ENCODE results near the gene MAP7D1. TPM values are rescaled to one million over a fixed set of nuclear protein-coding genes. Genes with fewer than 3 reads are reported as not detected.
A peak's percentile ranks its signal among the peaks of the same experiment; 100 is the strongest.

Gene MAP7D1
- polyA plus RNA-seq, 4 donors: 27.1 to 58.6 (median 42.6) TPM

- FAIRE-seq: no peak
- DNase-seq: no peak
- WGBS, 3 donors: 67 to 83% (median 77%) methylated on average over 18 of the region's 18 CpGs
- H3K4me3 ChIP-seq (ENCODE audit: low read depth in 1 of 3, low read length in 3 of 3): no peak overlapping the region
- H3K4me1 ChIP-seq (ENCODE audit: control insufficient read depth in 3 of 3, insufficient read depth in 2 of 3, low read depth in 1 of 3, low read length in 2 of 3): no peaks in the 10 kb centered on the region
- peaks cover 0 to 3% (median 0%) of the 10 kb centered on the region in 3 donors for H3K27me3 ChIP-seq (ENCODE audit: control insufficient read depth in 3 of 3, insufficient read depth in 3 of 3, low read length in 3 of 3)
- H3K36me3 ChIP-seq (ENCODE audit: control insufficient read depth in 3 of 3, insufficient read depth in 2 of 3, low read depth in 1 of 3, low read length in 3 of 3): no peaks in the 10 kb centered on the region
- H3K27ac ChIP-seq (ENCODE audit: low read depth in 1 of 3, low read length in 2 of 3): no peak overlapping the region
- H3K9me3 ChIP-seq (ENCODE audit: control insufficient read depth in 2 of 2, insufficient read depth in 1 of 2, low read depth in 1 of 2, low read length in 1 of 2): no peaks in the 10 kb centered on the region
Measured at GRCh38 chr1:36115200-36115669, 40.7 kb upstream of the MAP7D1 start.

GRCh38 chr1:36115931-36116330 is 40.0 kb upstream of the MAP7D1 start:
- Histone ChIP-seq H3K4me1 (ENCODE audit: control insufficient read depth in 3 of 3, insufficient read depth in 2 of 3, low read depth in 1 of 3, low read length in 2 of 3) (no peaks in the 10 kb centered on the region), H3K27me3 (ENCODE audit: control insufficient read depth in 3 of 3, insufficient read depth in 3 of 3, low read length in 3 of 3) (peaks cover 0 to 3% (median 0%) of the 10 kb centered on the region in 3 donors), H3K27ac (ENCODE audit: low read depth in 1 of 3, low read length in 2 of 3) (no peak overlapping the region), H3K9me3 (ENCODE audit: control insufficient read depth in 2 of 2, insufficient read depth in 1 of 2, low read depth in 1 of 2, low read length in 1 of 2) (no peaks in the 10 kb centered on the region), H3K4me3 (ENCODE audit: low read depth in 1 of 3, low read length in 3 of 3) (no peak overlapping the region), H3K36me3 (ENCODE audit: control insufficient read depth in 3 of 3, insufficient read depth in 2 of 3, low read depth in 1 of 3, low read length in 3 of 3) (no peaks in the 10 kb centered on the region)
- WGBS, 3 donors: 74 to 79% (median 74%) methylated on average over 5 of the region's 5 CpGs
- no peak for FAIRE-seq
- no peak for DNase-seq

- Histone ChIP-seq H3K27me3 (ENCODE audit: control insufficient read depth in 3 of 3, insufficient read depth in 3 of 3, low read length in 3 of 3) (peaks cover 0 to 5% (median 0%) of the 10 kb centered on the region in 3 donors), H3K27ac (ENCODE audit: low read depth in 1 of 3, low read length in 2 of 3) (no peak overlapping the region), H3K36me3 (ENCODE audit: control insufficient read depth in 3 of 3, insufficient read depth in 2 of 3, low read depth in 1 of 3, low read length in 3 of 3) (no peaks in the 10 kb centered on the region), H3K4me3 (ENCODE audit: low read depth in 1 of 3, low read length in 3 of 3) (no peak overlapping the region), H3K9me3 (ENCODE audit: control insufficient read depth in 2 of 2, insufficient read depth in 1 of 2, low read depth in 1 of 2, low read length in 1 of 2) (no peaks in the 10 kb centered on the region), H3K4me1 (ENCODE audit: control insufficient read depth in 3 of 3, insufficient read depth in 2 of 3, low read depth in 1 of 3, low read length in 2 of 3) (no peaks in the 10 kb centered on the region)
- no peak for FAIRE-seq
- DNase-seq: no peak
- WGBS, 3 donors: 86 to 91% (median 87%) methylated on average over 5 of the region's 5 CpGs
Measured at GRCh38 chr1:36116901-36117300, 39.1 kb upstream of the MAP7D1 start.

GRCh38 chr1:36118447-36119204 is 37.3 kb upstream of the MAP7D1 start:
- no peak overlapping the region for H3K27ac ChIP-seq (ENCODE audit: low read depth in 1 of 3, low read length in 2 of 3)
- H3K4me1 ChIP-seq (ENCODE audit: control insufficient read depth in 3 of 3, insufficient read depth in 2 of 3, low read depth in 1 of 3, low read length in 2 of 3): no peaks in the 10 kb centered on the region
- peaks cover 0 to 21% (median 0%) of the 10 kb centered on the region in 3 donors for H3K27me3 ChIP-seq (ENCODE audit: control insufficient read depth in 3 of 3, insufficient read depth in 3 of 3, low read length in 3 of 3)
- DNase-seq: no peak
- 60 to 71% (median 60%) methylated on average over 10 of the region's 10 CpGs for WGBS, 3 donors
- no peaks in the 10 kb centered on the region for H3K9me3 ChIP-seq (ENCODE audit: control insufficient read depth in 2 of 2, insufficient read depth in 1 of 2, low read depth in 1 of 2, low read length in 1 of 2)
- no peaks in the 10 kb centered on the region for H3K36me3 ChIP-seq (ENCODE audit: control insufficient read depth in 3 of 3, insufficient read depth in 2 of 3, low read depth in 1 of 3, low read length in 3 of 3)
- no peak overlapping the region for H3K4me3 ChIP-seq (ENCODE audit: low read depth in 1 of 3, low read length in 3 of 3)
- FAIRE-seq: no peak

GRCh38 chr1:36119456-36119855 is 36.5 kb upstream of the MAP7D1 start:
- 74 to 76% (median 75%) methylated on average over 9 of the region's 9 CpGs for WGBS, 3 donors
- Histone ChIP-seq H3K9me3 (ENCODE audit: control insufficient read depth in 2 of 2, insufficient read depth in 1 of 2, low read depth in 1 of 2, low read length in 1 of 2) (no peaks in the 10 kb centered on the region), H3K4me3 (ENCODE audit: low read depth in 1 of 3, low read length in 3 of 3) (no peak overlapping the region), H3K4me1 (ENCODE audit: control insufficient read depth in 3 of 3, insufficient read depth in 2 of 3, low read depth in 1 of 3, low read length in 2 of 3) (no peaks in the 10 kb centered on the region), H3K36me3 (ENCODE audit: control insufficient read depth in 3 of 3, insufficient read depth in 2 of 3, low read depth in 1 of 3, low read length in 3 of 3) (no peaks in the 10 kb centered on the region), H3K27me3 (ENCODE audit: control insufficient read depth in 3 of 3, insufficient read depth in 3 of 3, low read length in 3 of 3) (peaks cover 1 to 30% (median 3%) of the 10 kb centered on the region in 3 donors), H3K27ac (ENCODE audit: low read depth in 1 of 3, low read length in 2 of 3) (no peak overlapping the region)
- DNase-seq (no peak), FAIRE-seq (no peak)

- no peak overlapping the region for H3K27ac ChIP-seq (ENCODE audit: low read depth in 1 of 3, low read length in 2 of 3)
- DNase-seq (no peak), FAIRE-seq (no peak)
- no peaks in the 10 kb centered on the region for H3K9me3 ChIP-seq (ENCODE audit: control insufficient read depth in 2 of 2, insufficient read depth in 1 of 2, low read depth in 1 of 2, low read length in 1 of 2)
- 81 to 87% (median 83%) methylated on average over 12 of the region's 12 CpGs for WGBS, 3 donors
- peaks cover 3 to 47% (median 8%) of the 10 kb centered on the region in 3 donors for H3K27me3 ChIP-seq (ENCODE audit: control insufficient read depth in 3 of 3, insufficient read depth in 3 of 3, low read length in 3 of 3)
- peaks cover 0 to 4% (median 0%) of the 10 kb centered on the region in 3 donors for H3K4me1 ChIP-seq (ENCODE audit: control insufficient read depth in 3 of 3, insufficient read depth in 2 of 3, low read depth in 1 of 3, low read length in 2 of 3)
- no peak overlapping the region for H3K4me3 ChIP-seq (ENCODE audit: low read depth in 1 of 3, low read length in 3 of 3)
- H3K36me3 ChIP-seq (ENCODE audit: control insufficient read depth in 3 of 3, insufficient read depth in 2 of 3, low read depth in 1 of 3, low read length in 3 of 3): no peaks in the 10 kb centered on the region
Measured at GRCh38 chr1:36122062-36123030, 33.6 kb upstream of the MAP7D1 start.

GRCh38 chr1:36123356-36123755 is 32.6 kb upstream of the MAP7D1 start:
- FAIRE-seq: no peak
- H3K36me3 ChIP-seq (ENCODE audit: control insufficient read depth in 3 of 3, insufficient read depth in 2 of 3, low read depth in 1 of 3, low read length in 3 of 3): no peaks in the 10 kb centered on the region
- WGBS, 3 donors: 57 to 63% (median 60%) methylated on average over 8 of the region's 8 CpGs

GRCh38 chr1:36124404-36125128 is 31.4 kb upstream of the MAP7D1 start:
- FAIRE-seq (no peak), DNase-seq (no peak)
- no peak overlapping the region for H3K27ac ChIP-seq (ENCODE audit: low read depth in 1 of 3, low read length in 2 of 3)
- peak overlapping the region in 1 of 3 donors; percentile 39 for H3K4me3 ChIP-seq (ENCODE audit: low read depth in 1 of 3, low read length in 3 of 3)
- H3K9me3 ChIP-seq (ENCODE audit: control insufficient read depth in 2 of 2, insufficient read depth in 1 of 2, low read depth in 1 of 2, low read length in 1 of 2): no peaks in the 10 kb centered on the region
- H3K27me3 ChIP-seq (ENCODE audit: control insufficient read depth in 3 of 3, insufficient read depth in 3 of 3, low read length in 3 of 3): peaks cover 3 to 44% (median 8%) of the 10 kb centered on the region in 3 donors
- peaks cover 0 to 16% (median 0%) of the 10 kb centered on the region in 3 donors for H3K4me1 ChIP-seq (ENCODE audit: control insufficient read depth in 3 of 3, insufficient read depth in 2 of 3, low read depth in 1 of 3, low read length in 2 of 3)
- H3K36me3 ChIP-seq (ENCODE audit: control insufficient read depth in 3 of 3, insufficient read depth in 2 of 3, low read depth in 1 of 3, low read length in 3 of 3): no peaks in the 10 kb centered on the region
- WGBS, 3 donors: 19 to 23% (median 22%) methylated on average over 23 to 42 of the region's 42 CpGs

More at GRCh38 chr1:36123356-36123755, 32.6 kb upstream of the MAP7D1 start:
- H3K9me3 ChIP-seq (ENCODE audit: control insufficient read depth in 2 of 2, insufficient read depth in 1 of 2, low read depth in 1 of 2, low read length in 1 of 2): no peaks in the 10 kb centered on the region
- peaks cover 3 to 45% (median 8%) of the 10 kb centered on the region in 3 donors for H3K27me3 ChIP-seq (ENCODE audit: control insufficient read depth in 3 of 3, insufficient read depth in 3 of 3, low read length in 3 of 3)
- H3K4me3 ChIP-seq (ENCODE audit: low read depth in 1 of 3, low read length in 3 of 3): no peak overlapping the region
- no peak overlapping the region for H3K27ac ChIP-seq (ENCODE audit: low read depth in 1 of 3, low read length in 2 of 3)
- no peak for DNase-seq
- H3K4me1 ChIP-seq (ENCODE audit: control insufficient read depth in 3 of 3, insufficient read depth in 2 of 3, low read depth in 1 of 3, low read length in 2 of 3): peaks cover 0 to 14% (median 0%) of the 10 kb centered on the region in 3 donors

All from small intestine (tissue), 7 donors.